ENCODE data around the gene SLC35F3. TPM values are rescaled to one million over a fixed set of nuclear protein-coding genes. Genes with fewer than 3 reads are reported as not detected.

The SLC35F3 gene
- total and polyA plus RNA-seq, 9 donors: 0.04 to 0.69 (median 0.17) TPM; not detected in 3

GRCh38 chr1:234230414-234230862 lies 326.0 kb downstream of the SLC35F3 start:
- no peak for DNase-seq
- Histone ChIP-seq H3K4me1 (ENCODE audit: insufficient read depth) (no peaks in the 10 kb centered on the region), H3K27me3 (no peaks in the 10 kb centered on the region), H3K9me3 (no peaks in the 10 kb centered on the region), H3K27ac (no peak overlapping the region), H3K36me3 (no peaks in the 10 kb centered on the region), H3K4me3 (no peak overlapping the region)
- intact Hi-C loops (cut with DNase I): no loop called here
- TF ChIP-seq POLR2A (IDR thresholded peaks at IDR 0.05) (no peak), EP300 (IDR thresholded peaks at IDR 0.05) (no peak)
- TF ChIP-seq, protein P1, sequence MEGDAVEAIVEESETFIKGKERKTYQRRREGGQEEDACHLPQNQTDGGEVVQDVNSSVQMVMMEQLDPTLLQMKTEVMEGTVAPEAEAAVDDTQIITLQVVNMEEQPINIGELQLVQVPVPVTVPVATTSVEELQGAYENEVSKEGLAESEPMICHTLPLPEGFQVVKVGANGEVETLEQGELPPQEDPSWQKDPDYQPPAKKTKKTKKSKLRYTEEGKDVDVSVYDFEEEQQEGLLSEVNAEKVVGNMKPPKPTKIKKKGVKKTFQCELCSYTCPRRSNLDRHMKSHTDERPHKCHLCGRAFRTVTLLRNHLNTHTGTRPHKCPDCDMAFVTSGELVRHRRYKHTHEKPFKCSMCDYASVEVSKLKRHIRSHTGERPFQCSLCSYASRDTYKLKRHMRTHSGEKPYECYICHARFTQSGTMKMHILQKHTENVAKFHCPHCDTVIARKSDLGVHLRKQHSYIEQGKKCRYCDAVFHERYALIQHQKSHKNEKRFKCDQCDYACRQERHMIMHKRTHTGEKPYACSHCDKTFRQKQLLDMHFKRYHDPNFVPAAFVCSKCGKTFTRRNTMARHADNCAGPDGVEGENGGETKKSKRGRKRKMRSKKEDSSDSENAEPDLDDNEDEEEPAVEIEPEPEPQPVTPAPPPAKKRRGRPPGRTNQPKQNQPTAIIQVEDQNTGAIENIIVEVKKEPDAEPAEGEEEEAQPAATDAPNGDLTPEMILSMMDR (IDR thresholded peaks at IDR 0.05): no peak
- WGBS, 3 donors: 14 to 34% (median 23%) methylated on average over 10 of the region's 10 CpGs

- no peak overlapping the region for H3K27ac ChIP-seq
- intact Hi-C loops (cut with DNase I): no loop called here
- H3K9me3 ChIP-seq: no peaks in the 10 kb centered on the region
- H3K27me3 ChIP-seq: no peaks in the 10 kb centered on the region
- 73 to 83% (median 82%) methylated on average over 52 to 55 of the region's 55 CpGs for WGBS, 3 donors
- no peaks in the 10 kb centered on the region for H3K36me3 ChIP-seq
- TF ChIP-seq, protein P1 (IDR thresholded peaks at IDR 0.05): no peak
- TF ChIP-seq POLR2A (IDR thresholded peaks at IDR 0.05) (no peak), EP300 (IDR thresholded peaks at IDR 0.05) (no peak)
- no peaks in the 10 kb centered on the region for H3K4me1 ChIP-seq (ENCODE audit: insufficient read depth)
- no peak overlapping the region for H3K4me3 ChIP-seq
- no peak for DNase-seq
Measured at GRCh38 chr1:234231061-234231892, 326.8 kb downstream of the SLC35F3 start.

- 92 to 96% (median 93%) methylated on average over 13 of the region's 13 CpGs for WGBS, 3 donors
Measured at GRCh38 chr1:234231893-234232276, 327.4 kb downstream of the SLC35F3 start.

GRCh38 chr1:234234199-234234598 lies 329.7 kb downstream of the SLC35F3 start:
- no peaks in the 10 kb centered on the region for H3K9me3 ChIP-seq
- H3K27ac ChIP-seq: no peak overlapping the region
- no peak for DNase-seq
- H3K27me3 ChIP-seq: no peaks in the 10 kb centered on the region
- H3K4me1 ChIP-seq (ENCODE audit: insufficient read depth): no peaks in the 10 kb centered on the region
- no peaks in the 10 kb centered on the region for H3K36me3 ChIP-seq
- intact Hi-C loops (cut with DNase I): no loop called here
- no peak for TF ChIP-seq EP300 (IDR thresholded peaks at IDR 0.05)
- no peak for TF ChIP-seq POLR2A (IDR thresholded peaks at IDR 0.05)
- TF ChIP-seq, protein P1 (IDR thresholded peaks at IDR 0.05): no peak
- no peak overlapping the region for H3K4me3 ChIP-seq
- 68 to 74% (median 71%) methylated on average over 6 of the region's 6 CpGs for WGBS, 3 donors

More at GRCh38 chr1:234231893-234232276, 327.4 kb downstream of the SLC35F3 start:
- Histone ChIP-seq H3K4me3 (no peak overlapping the region), H3K27me3 (no peaks in the 10 kb centered on the region), H3K36me3 (no peaks in the 10 kb centered on the region), H3K4me1 (ENCODE audit: insufficient read depth) (no peaks in the 10 kb centered on the region), H3K9me3 (no peaks in the 10 kb centered on the region), H3K27ac (no peak overlapping the region)
- intact Hi-C loops (cut with DNase I): no loop called here
- DNase-seq: no peak
- TF ChIP-seq, protein P1 (IDR thresholded peaks at IDR 0.05): no peak
- no peak for TF ChIP-seq POLR2A (IDR thresholded peaks at IDR 0.05)
- TF ChIP-seq EP300 (IDR thresholded peaks at IDR 0.05): no peak

Data from ovary (tissue), 9 donors.